Measurements from ENCODE around the gene PTMS. TPM values are rescaled to one million over a fixed set of nuclear protein-coding genes. Genes with fewer than 3 reads are reported as not detected.
A peak's percentile ranks its signal among the peaks of the same experiment; 100 is the strongest.

The PTMS gene
- total and polyA plus RNA-seq, 2 experiments from 2014 or later, result 130 to 238 TPM

DNA sequence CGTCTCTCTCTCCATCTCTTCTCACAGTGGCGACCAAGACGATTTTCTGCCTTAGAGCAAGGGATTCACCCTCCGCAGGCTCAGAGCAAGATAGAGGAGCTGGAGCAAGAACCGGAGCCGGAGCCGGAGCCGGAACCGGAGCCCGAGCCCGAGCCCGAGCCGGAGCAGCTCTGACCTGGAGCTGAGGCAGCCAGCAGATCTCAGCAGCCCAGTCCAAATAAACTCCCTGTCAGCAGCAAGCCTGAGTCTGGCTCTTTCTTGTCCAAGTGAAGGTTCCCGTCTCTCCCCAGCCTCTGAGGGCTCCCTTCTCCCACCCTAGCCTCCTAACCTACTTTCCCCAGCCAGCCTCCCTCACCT lies 12.0 kb downstream of the PTMS start:
- peak overlapping the region; percentile 92 for H3K4me2 ChIP-seq (ENCODE audit: unreplicated experiment)
- peaks cover 3% of the 10 kb centered on the region; the same call in 1 of the 2 replicates for H3F3A ChIP-seq (ENCODE audit: insufficient read depth)
- no peaks in the 10 kb centered on the region for H3K9me2 ChIP-seq (ENCODE audit: insufficient read depth)
- 0 out of 2 replicates have a peak overlapping the region, but pooled peaks have one; percentile 1 for H3K27ac ChIP-seq
- H3K27me3 ChIP-seq (replicated peaks; ENCODE audit: insufficient read depth), result no peaks in the 10 kb centered on the region
- H3K36me3 ChIP-seq (ENCODE audit: low read depth), result no peaks in the 10 kb centered on the region
- in situ Hi-C loops (cut with MboI), result no loop called here
- WGBS, 2 experiments (ENCODE audit: low coverage in 1 of 2, low lambda C conversion rate in 2 of 2, missing lambda C conversion rate in 2 of 2), result 8% methylated on average over 11 to 14 of the region's 14 CpGs
- TF ChIP-seq EZH2 (IDR thresholded peaks at IDR 0.05; ENCODE audit: insufficient read depth, poor library complexity, severe bottlenecking) (no peak), EZH2phosphoT487 (IDR thresholded peaks at IDR 0.05; ENCODE audit: insufficient read depth, low read depth) (no peak)
- H2AFZ ChIP-seq, result peak overlapping the region; percentile 76
- peak overlapping the region; percentile 57 for H3K9ac ChIP-seq
- peaks cover 6% of the 10 kb centered on the region for H3K4me1 ChIP-seq (ENCODE audit: insufficient read depth)
- H4K20me1 ChIP-seq (ENCODE audit: insufficient read depth), result no peaks in the 10 kb centered on the region
- H3K4me3 ChIP-seq, result peak overlapping the region; percentile 75
- DNase-seq, result peak; percentile 78
- no peaks in the 10 kb centered on the region for H3K79me2 ChIP-seq (ENCODE audit: insufficient read depth)
- H3K9me3 ChIP-seq (ENCODE audit: low read depth), result no peaks in the 10 kb centered on the region

DNA sequence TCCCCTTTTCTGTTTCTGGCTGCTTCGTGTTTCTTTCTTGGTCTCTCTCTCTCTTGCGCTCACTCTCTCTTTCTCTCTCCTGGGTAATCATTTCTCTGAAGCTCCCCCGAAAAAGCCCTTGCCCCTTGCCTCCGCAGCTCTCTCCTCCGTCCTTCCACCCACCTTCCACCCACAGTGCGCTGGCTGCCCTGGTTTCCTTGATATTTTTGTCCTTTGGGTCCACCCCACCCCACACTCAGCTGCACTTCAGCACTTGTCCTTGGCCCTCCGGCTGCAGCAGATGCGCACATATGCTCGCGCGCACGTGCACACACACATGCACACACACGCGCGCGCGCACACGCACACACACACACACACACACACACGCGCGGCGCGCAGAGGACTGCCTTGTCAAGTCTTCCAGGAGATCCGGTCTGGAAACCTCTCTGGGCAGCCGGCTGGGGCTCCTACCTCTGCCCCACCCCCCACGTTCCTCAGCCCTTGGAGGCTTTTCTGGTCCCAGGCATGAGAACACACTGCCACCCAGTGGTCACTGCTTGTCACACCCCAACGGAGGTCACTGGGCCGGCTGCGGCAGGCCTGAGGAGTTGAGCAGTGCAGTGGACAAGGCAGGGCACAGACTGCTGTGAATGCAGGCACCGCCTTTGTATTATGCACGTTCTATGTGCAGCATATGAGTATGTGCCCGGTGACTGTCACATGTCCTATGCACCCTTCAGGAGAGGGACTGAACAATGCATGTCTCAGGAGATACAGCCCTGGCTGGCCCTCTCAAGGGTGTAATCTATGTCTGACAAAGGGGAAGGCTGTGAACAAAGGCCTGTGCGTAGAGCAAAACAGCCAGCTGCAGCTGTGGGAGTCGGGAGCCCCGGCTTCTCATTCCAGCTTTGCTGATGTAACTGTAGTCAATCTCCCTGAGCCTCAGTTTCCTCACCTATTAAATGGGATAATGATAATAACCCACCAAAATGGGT lies 12.7 kb downstream of the PTMS start:
- Histone ChIP-seq H2AFZ (peak overlapping the region; percentile 76), H3K27me3 (replicated peaks; ENCODE audit: insufficient read depth) (no peaks in the 10 kb centered on the region), H3K27ac (0 out of 2 replicates have a peak overlapping the region, but pooled peaks have one; percentile 1), H4K20me1 (ENCODE audit: insufficient read depth) (no peaks in the 10 kb centered on the region), H3K79me2 (ENCODE audit: insufficient read depth) (no peaks in the 10 kb centered on the region), H3K36me3 (ENCODE audit: low read depth) (no peaks in the 10 kb centered on the region), H3K4me1 (ENCODE audit: insufficient read depth) (peaks cover 6% of the 10 kb centered on the region), H3K9ac (peak overlapping the region; percentile 57), H3K9me3 (ENCODE audit: low read depth) (no peaks in the 10 kb centered on the region), H3K9me2 (ENCODE audit: insufficient read depth) (no peaks in the 10 kb centered on the region), H3K4me2 (ENCODE audit: unreplicated experiment) (peak overlapping the region; percentile 92), H3K4me3 (peak overlapping the region; percentile 75), H3F3A (ENCODE audit: insufficient read depth) (peaks cover 3% of the 10 kb centered on the region; the same call in 1 of the 2 replicates)
- in situ Hi-C loops (cut with MboI), result no loop called here
- WGBS, 2 experiments (ENCODE audit: low coverage in 1 of 2, low lambda C conversion rate in 2 of 2, missing lambda C conversion rate in 2 of 2), result 3 to 4% methylated on average over 33 to 35 of the region's 35 CpGs
- TF ChIP-seq EZH2phosphoT487 (IDR thresholded peaks at IDR 0.05; ENCODE audit: insufficient read depth, low read depth) (no peak), EZH2 (IDR thresholded peaks at IDR 0.05; ENCODE audit: insufficient read depth, poor library complexity, severe bottlenecking) (no peak)
- DNase-seq, result peak; percentile 96

- no peak overlapping the region for H2AFZ ChIP-seq
Measured at GRCh38 chr12:6779708-6780432, 13.7 kb downstream of the PTMS start.

GRCh38 chr12:6780573-6780972 lies 14.4 kb downstream of the PTMS start:
- in situ Hi-C loops (cut with MboI), result no loop called here
- no peaks in the 10 kb centered on the region for H3K27me3 ChIP-seq (replicated peaks; ENCODE audit: insufficient read depth)
- peaks cover 3% of the 10 kb centered on the region; the same call in 1 of the 2 replicates for H3F3A ChIP-seq (ENCODE audit: insufficient read depth)
- H3K4me1 ChIP-seq (ENCODE audit: insufficient read depth), result peaks cover 6% of the 10 kb centered on the region
- TF ChIP-seq EZH2phosphoT487 (IDR thresholded peaks at IDR 0.05; ENCODE audit: insufficient read depth, low read depth) (no peak), EZH2 (IDR thresholded peaks at IDR 0.05; ENCODE audit: insufficient read depth, poor library complexity, severe bottlenecking) (no peak)
- WGBS, 2 experiments (ENCODE audit: low coverage in 1 of 2, low lambda C conversion rate in 2 of 2, missing lambda C conversion rate in 2 of 2), result 92 to 97% methylated on average over 6 of the region's 6 CpGs
- DNase-seq, result no peak
- no peak overlapping the region for H3K4me2 ChIP-seq (ENCODE audit: unreplicated experiment)
- no peaks in the 10 kb centered on the region for H3K9me2 ChIP-seq (ENCODE audit: insufficient read depth)
- no peak overlapping the region for H3K27ac ChIP-seq
- no peaks in the 10 kb centered on the region for H3K9me3 ChIP-seq (ENCODE audit: low read depth)
- no peaks in the 10 kb centered on the region for H4K20me1 ChIP-seq (ENCODE audit: insufficient read depth)
- H3K9ac ChIP-seq, result no peak overlapping the region
- no peaks in the 10 kb centered on the region for H3K79me2 ChIP-seq (ENCODE audit: insufficient read depth)
- no peaks in the 10 kb centered on the region for H3K36me3 ChIP-seq (ENCODE audit: low read depth)
- no peak overlapping the region for H3K4me3 ChIP-seq
- H2AFZ ChIP-seq, result no peak overlapping the region

More at GRCh38 chr12:6779708-6780432, 13.7 kb downstream of the PTMS start:
- Histone ChIP-seq H3K27me3 (replicated peaks; ENCODE audit: insufficient read depth) (no peaks in the 10 kb centered on the region), H3K4me3 (no peak overlapping the region), H3K79me2 (ENCODE audit: insufficient read depth) (no peaks in the 10 kb centered on the region), H3K9ac (no peak overlapping the region), H3F3A (ENCODE audit: insufficient read depth) (peaks cover 3% of the 10 kb centered on the region; the same call in 1 of the 2 replicates), H3K4me1 (ENCODE audit: insufficient read depth) (peaks cover 6% of the 10 kb centered on the region), H4K20me1 (ENCODE audit: insufficient read depth) (no peaks in the 10 kb centered on the region), H3K27ac (no peak overlapping the region), H3K36me3 (ENCODE audit: low read depth) (no peaks in the 10 kb centered on the region), H3K9me3 (ENCODE audit: low read depth) (no peaks in the 10 kb centered on the region), H3K4me2 (ENCODE audit: unreplicated experiment) (no peak overlapping the region), H3K9me2 (ENCODE audit: insufficient read depth) (no peaks in the 10 kb centered on the region)
- 60 to 65% methylated on average over 6 of the region's 6 CpGs for WGBS, 2 experiments (ENCODE audit: low coverage in 1 of 2, low lambda C conversion rate in 2 of 2, missing lambda C conversion rate in 2 of 2)
- no peak for TF ChIP-seq EZH2phosphoT487 (IDR thresholded peaks at IDR 0.05; ENCODE audit: insufficient read depth, low read depth)
- TF ChIP-seq EZH2 (IDR thresholded peaks at IDR 0.05; ENCODE audit: insufficient read depth, poor library complexity, severe bottlenecking), result no peak
- in situ Hi-C loops (cut with MboI), result no loop called here
- no peak for DNase-seq

All from GM23248 (cell line).